Coronary artery (tissue), 2 donors: ENCODE results near the gene MOB2.

Experiments used
- DNase-seq: peaks from one replicate; pipeline ENCODE4 v3.0.0-alpha.2; 2017; ENCODE audit warnings: low spot score
- H3K27ac ChIP-seq, 2 donors: fragments of 200-600 bp; sonication (generic); one replicate each; pipeline ENCODE4 v1.5.1; 2016 to 2019
- H3K4me3 ChIP-seq: fragments of 200-600 bp; sonication (generic); 2 replicates; pipeline ENCODE4 v1.5.1; 2016; ENCODE audit warnings: mild to moderate bottlenecking, moderate library complexity
- TF ChIP-seq, protein P1 (sequence below): fragments of 200-600 bp; sonication (generic); IDR thresholded peaks from one replicate; pipeline ENCODE4 v1.5.1; 2019; ENCODE audit warnings: antibody characterized with exemption

MOB2 gene

DNA sequence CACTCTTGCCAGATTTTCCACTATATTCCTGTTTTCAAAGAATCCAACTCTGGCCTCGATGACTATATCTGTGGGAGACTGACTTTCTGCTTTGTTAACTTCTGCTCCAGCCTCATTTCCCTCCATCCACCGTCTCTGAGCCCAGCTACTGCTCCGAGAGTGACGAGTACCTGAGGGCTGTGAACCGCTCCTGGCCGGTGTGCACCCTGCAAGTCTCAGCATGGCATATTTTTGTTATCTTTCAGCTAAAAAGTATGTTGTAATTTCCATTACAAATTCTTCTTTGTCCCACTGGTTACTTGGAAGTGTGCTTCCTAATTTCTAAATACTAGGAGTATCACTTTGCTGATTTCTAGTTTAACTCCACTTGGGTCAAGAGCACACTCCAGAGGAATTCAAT is 36.5 kb upstream of the MOB2 start:
- Histone ChIP-seq H3K27ac (no peak overlapping the region), H3K4me3 (no peak overlapping the region)
- TF ChIP-seq, protein P1, sequence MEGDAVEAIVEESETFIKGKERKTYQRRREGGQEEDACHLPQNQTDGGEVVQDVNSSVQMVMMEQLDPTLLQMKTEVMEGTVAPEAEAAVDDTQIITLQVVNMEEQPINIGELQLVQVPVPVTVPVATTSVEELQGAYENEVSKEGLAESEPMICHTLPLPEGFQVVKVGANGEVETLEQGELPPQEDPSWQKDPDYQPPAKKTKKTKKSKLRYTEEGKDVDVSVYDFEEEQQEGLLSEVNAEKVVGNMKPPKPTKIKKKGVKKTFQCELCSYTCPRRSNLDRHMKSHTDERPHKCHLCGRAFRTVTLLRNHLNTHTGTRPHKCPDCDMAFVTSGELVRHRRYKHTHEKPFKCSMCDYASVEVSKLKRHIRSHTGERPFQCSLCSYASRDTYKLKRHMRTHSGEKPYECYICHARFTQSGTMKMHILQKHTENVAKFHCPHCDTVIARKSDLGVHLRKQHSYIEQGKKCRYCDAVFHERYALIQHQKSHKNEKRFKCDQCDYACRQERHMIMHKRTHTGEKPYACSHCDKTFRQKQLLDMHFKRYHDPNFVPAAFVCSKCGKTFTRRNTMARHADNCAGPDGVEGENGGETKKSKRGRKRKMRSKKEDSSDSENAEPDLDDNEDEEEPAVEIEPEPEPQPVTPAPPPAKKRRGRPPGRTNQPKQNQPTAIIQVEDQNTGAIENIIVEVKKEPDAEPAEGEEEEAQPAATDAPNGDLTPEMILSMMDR, result no peak
- DNase-seq, result no peak

DNA sequence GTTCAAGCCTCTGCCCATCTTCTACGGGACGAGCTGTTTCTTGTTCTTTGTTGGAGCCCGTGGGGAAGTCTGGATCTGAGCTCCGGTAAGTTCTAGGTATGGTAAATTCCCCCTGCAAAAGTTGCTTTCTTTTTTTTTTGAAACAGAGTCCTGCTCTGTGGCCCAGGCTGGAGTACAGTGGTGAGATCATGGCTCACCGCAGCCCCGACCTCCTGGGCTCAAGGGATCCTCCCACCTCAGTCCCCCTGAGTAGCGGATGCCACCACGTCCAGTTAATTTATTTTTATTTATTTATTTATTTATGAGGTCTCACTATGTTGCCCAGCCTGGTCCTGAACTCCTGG is 35.5 kb upstream of the MOB2 start:
- DNase-seq, result no peak

DNA sequence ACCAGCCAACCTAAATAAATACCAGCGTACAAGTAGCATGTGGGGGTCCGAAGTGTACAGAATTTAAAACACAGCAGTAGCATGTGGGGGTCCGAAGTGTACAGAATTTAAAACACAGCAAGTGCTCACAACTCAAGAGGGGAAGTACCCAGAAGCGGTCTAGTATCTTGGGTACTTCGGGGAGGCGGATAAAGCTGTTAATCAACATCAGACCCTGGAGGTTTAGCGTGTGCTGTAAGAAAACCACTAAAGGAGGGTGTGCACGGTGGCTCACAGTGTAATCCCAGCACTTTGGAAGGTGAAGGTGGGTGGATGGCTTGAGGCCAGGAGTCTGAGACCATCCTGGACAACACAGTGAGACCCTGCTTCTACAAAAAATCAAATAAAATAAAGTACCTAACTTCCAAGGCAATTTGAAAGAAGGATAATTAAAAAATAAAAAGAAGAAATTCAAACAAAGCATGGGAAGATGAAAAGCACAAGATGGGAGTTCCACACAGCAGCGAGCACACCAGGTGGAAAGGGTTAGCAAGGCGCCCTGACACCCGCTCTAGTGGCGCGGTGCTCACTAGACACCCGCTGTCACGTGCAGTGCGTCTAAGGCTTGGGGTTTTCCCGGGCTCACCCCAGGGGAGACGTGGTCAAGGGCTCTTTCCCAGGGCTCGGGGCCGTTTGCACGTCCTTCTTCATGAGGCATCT is 35.0 kb upstream of the MOB2 start:
- Histone ChIP-seq H3K27ac (no peak overlapping the region), H3K4me3 (no peak overlapping the region)
- TF ChIP-seq, protein P1, result no peak
- DNase-seq, result no peak

More for the DNA sequence above, 35.5 kb upstream of the MOB2 start:
- TF ChIP-seq, protein P1, result no peak
- no peak overlapping the region for H3K4me3 ChIP-seq
- H3K27ac ChIP-seq, result no peak overlapping the region

DNA sequence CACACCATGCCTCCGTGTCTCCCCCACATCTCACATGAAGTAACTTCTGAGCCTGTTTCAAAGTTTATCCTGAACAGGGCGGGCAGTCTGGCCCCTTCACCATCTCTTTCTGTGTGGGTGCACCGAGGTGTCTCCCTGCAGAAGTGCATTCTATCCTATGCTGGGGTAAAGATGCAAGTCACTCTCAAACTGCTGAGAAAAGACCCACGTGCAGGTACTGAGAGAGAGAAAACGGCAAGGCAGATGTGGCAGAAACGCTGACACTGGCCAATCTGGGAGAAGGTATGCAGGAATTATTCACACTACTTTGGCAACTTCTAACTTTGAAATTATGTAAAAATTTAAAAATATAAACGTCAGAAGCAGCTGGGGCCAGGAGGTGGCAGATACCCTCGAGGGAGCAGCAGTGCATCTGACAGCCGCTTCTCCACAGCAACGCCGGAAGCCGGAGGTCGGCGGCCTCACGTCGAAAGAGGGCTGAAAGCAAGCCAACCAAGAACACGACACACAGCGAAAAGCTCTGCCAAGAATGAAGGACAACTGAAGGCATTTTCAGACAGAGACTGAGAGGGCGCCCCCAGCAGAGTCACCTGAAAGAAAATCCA is 34.2 kb upstream of the MOB2 start:
- no peak for DNase-seq
- TF ChIP-seq, protein P1, result no peak
- Histone ChIP-seq H3K27ac (no peak overlapping the region), H3K4me3 (no peak overlapping the region)

DNA sequence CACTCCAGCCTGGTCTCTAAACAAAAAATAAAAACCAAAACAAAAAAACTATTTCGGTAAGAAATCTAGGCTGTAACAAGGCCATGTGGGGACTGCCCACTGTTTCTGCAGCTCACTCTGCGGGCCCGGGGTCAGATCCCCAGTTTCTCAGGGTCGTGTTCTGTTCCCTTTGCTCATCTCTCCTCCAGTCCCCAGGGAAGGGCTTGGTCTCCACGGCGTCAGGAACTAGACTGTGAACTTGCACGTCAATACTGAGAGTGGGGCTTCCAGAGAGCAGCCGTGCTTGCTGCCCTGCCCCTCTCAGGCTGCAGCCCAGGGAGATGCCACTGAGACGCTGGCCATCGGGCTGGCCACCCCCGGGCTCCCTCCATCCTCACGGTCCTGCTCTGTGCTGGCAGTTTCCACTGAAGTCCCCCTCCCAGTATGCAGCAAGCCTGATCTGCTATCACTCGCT is 33.7 kb upstream of the MOB2 start:
- no peak for DNase-seq
- TF ChIP-seq, protein P1, result no peak
- Histone ChIP-seq H3K4me3 (no peak overlapping the region), H3K27ac (no peak overlapping the region)

DNA sequence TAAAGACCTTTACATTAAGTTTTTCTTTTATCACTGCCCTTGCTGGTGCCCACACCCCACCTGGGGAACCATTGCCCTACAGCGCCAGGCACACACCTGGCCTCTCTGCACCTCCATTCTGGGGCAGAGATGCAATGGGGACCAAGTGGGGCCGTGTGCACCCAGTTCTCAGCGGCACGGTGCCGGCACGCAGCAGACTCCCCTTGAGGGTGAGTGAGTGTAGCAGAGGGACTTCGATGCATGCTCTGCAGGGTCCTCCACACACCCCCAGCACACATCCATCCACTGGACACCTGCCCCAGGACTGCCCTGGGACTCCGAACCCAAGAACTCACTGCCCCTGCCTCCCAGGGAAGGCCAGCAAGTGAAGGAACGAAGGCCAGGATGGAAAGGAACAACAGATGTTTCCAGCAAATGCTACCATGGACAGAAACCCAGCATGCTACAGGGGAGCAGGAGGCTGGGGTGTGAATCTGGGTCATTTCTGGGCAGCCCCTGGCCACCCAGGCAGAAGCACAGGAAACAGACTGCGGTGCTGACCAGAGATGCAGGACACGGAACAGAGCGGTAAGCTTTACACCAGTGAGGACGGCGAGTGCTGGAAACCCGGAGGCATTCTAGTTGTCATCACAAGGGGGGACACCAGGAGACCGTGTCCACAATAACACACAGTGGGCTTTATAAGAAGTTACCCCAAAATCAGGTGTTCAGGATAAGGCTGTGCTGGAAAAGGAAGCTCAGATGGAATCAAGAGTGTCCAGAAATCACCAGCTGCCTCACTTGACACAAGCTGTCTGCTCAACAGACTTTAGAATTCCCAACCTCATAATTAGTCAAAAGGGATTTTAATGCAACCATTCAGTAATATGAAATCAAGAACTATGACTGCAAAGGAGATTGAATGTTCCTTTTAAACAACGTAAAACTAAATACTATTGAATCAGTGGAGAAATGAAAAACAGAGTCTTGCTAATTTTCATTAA is 32.7 kb upstream of the MOB2 start:
- DNase-seq, result no peak
- no peak overlapping the region for H3K4me3 ChIP-seq
- no peak overlapping the region for H3K27ac ChIP-seq
- TF ChIP-seq, protein P1, result no peak
